Measurements from ENCODE around the gene ALPG. TPM values are rescaled to one million over a fixed set of nuclear protein-coding genes. Genes with fewer than 3 reads are reported as not detected.

The ALPG gene
- total and polyA plus RNA-seq, 9 of the 15 experiments (the other 6 are each of a cell fraction or from before 2014, with no cell fraction given): not detected

GRCh38 chr2:232432598-232433184 is 26.0 kb downstream of the ALPG start:
- no peak overlapping the region for H3K27ac ChIP-seq (ENCODE audit: extremely low read depth, low read depth, low read length)
- no TSS peak for BruUV-seq (replicated peaks)
- H3K4me1 ChIP-seq (replicated peaks in 1 of 2; ENCODE audit: control insufficient read depth in 2 of 2, insufficient read depth in 2 of 2, low read length in 2 of 2): peaks cover 0 to 10% of the 10 kb centered on the region in 2 experiments; a peak in 1 of 5 replicates
- no peak overlapping the region for H3K9ac ChIP-seq (ENCODE audit: insufficient read depth in 1 of 2, low read depth in 2 of 2, low read length in 2 of 2)
- no peaks in the 10 kb centered on the region for H3K9me1 ChIP-seq (ENCODE audit: control insufficient read depth, insufficient read depth, low read length)
- no peaks in the 10 kb centered on the region for H3K36me3 ChIP-seq (ENCODE audit: control insufficient read depth, insufficient read depth, low read length)
- CTCF ChIA-PET (ENCODE audit: low intra/inter-chr PET ratio): no interaction called here
- intact Hi-C loops (cut with micrococcal nuclease): loop anchor here (10.0 kb wide), 1 partner anchor 288 kb away; no protein-coding TSS in a partner anchor
- WGBS (ENCODE audit: insufficient coverage, low coverage, missing lambda C conversion rate): 16% methylated on average over 8 of the region's 16 CpGs
- FAIRE-seq (no peak), ATAC-seq (peak; percentile 92), DNase-seq (ENCODE audit: extremely low read depth in 1 of 4, low spot score in 3 of 4) (peak in 1 of 4 experiments; percentile 20)
- H4K20me1 ChIP-seq (replicated peaks; ENCODE audit: control insufficient read depth, insufficient read depth, low read length): no peaks in the 10 kb centered on the region
- H3K4me2 ChIP-seq (ENCODE audit: insufficient read depth, low read length): no peak overlapping the region
- no peak overlapping the region for H2AFZ ChIP-seq (ENCODE audit: low read depth, low read length)
- no peak overlapping the region for H3K4me3 ChIP-seq
- H3K9me3 ChIP-seq (replicated peaks; ENCODE audit: control insufficient read depth, insufficient read depth, low read depth, low read length): no peaks in the 10 kb centered on the region
- POLR2A ChIA-PET: interaction anchor here (0.7 kb wide), 1 partner anchor 889 kb away, joined by 4 read pairs; no protein-coding TSS in a partner anchor
- no peak for TF ChIP-seq ZC3H11A (IDR thresholded peaks at IDR 0.05; ENCODE audit: low read depth, low read length)
- TF ChIP-seq CTCF (IDR thresholded peaks at IDR 0.05 in 2 of 3, conservative IDR thresholded peaks at IDR 0.05 in 1 of 3; ENCODE audit: insufficient read depth in 2 of 3, low read depth in 1 of 3, low read length in 3 of 3): peak; percentile 24 to 47 (median 34); a peak in 4 of 6 replicates
- TF ChIP-seq TCF7L2 (IDR thresholded peaks at IDR 0.05; ENCODE audit: low read depth, low read length): no peak
- TF ChIP-seq GABPB2 (CRISPR knock-in tag; conservative IDR thresholded peaks at IDR 0.05): no peak
- TF ChIP-seq ZNF318 (IDR thresholded peaks at IDR 0.05; ENCODE audit: borderline replicate concordance in 1 of 2, low read depth in 1 of 2): no peak
- peak; percentile 19; the same call in 1 of the 2 replicates for TF ChIP-seq USF1 (CRISPR knock-in tag; IDR thresholded peaks at IDR 0.05)
- TF ChIP-seq ZBTB33 (CRISPR knock-in tag; IDR thresholded peaks at IDR 0.05): no peak
- in situ Hi-C loops (cut with MboI): no loop called here
- H3K27me3 ChIP-seq (ENCODE audit: control insufficient read depth in 2 of 2, insufficient read depth in 2 of 2, low read length in 2 of 2): peaks cover 0 to 34% of the 10 kb centered on the region in 2 experiments; a peak in 3 of 5 replicates
- H3K79me2 ChIP-seq (ENCODE audit: control insufficient read depth, insufficient read depth, low read length): no peaks in the 10 kb centered on the region
